A549 (cell line): ENCODE results near the gene BTBD7.

Source experiments
- CBX2 ChIP-seq: fragments of 200-600 bp; sonication (generic); IDR thresholded peaks from 2 replicates; pipeline ENCODE4 v1.6.1; 2016; ENCODE audit warnings: low read depth, mild to moderate bottlenecking, borderline replicate concordance
- TF ChIP-seq, protein P1 (sequence below): fragments of >200 bp; sonication (Bioruptor Twin); formaldehyde crosslinking; IDR thresholded peaks from 3 replicates; pipeline ENCODE4 v1.5.1; 2016

DNA sequence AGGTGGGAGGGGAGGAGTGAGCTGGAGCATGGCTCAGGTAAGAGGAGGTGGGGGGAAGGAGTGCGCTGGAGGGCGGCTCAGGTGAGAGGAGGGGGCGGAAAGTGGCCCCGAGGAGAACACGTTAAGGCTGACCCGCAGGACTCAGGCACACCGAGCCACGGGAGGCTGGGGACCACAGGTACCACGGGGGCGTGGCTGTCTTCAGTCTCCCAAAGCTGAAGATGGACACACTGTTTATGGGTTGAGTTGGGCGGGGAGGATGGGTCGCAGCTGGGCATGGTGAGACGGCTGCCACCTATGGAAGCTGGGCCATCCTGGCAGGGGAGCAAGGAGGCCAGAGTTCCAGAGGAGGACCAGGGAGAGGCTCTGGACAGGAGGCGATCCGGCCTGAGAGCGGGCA lies 102.3 kb downstream of the BTBD7 start:
- TF ChIP-seq, protein P1, sequence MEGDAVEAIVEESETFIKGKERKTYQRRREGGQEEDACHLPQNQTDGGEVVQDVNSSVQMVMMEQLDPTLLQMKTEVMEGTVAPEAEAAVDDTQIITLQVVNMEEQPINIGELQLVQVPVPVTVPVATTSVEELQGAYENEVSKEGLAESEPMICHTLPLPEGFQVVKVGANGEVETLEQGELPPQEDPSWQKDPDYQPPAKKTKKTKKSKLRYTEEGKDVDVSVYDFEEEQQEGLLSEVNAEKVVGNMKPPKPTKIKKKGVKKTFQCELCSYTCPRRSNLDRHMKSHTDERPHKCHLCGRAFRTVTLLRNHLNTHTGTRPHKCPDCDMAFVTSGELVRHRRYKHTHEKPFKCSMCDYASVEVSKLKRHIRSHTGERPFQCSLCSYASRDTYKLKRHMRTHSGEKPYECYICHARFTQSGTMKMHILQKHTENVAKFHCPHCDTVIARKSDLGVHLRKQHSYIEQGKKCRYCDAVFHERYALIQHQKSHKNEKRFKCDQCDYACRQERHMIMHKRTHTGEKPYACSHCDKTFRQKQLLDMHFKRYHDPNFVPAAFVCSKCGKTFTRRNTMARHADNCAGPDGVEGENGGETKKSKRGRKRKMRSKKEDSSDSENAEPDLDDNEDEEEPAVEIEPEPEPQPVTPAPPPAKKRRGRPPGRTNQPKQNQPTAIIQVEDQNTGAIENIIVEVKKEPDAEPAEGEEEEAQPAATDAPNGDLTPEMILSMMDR = no peak
- no peak for TF ChIP-seq CBX2
